Osteoblast (primary cell): ENCODE measurements around the gene TP53INP2. TPM values are rescaled to one million over a fixed set of nuclear protein-coding genes. Genes with fewer than 3 reads are reported as not detected.

ENCODE experiments used
- DNase-seq: peaks from one replicate; pipeline ENCODE4 v3.0.0; 2011; ENCODE audit warnings: low spot score, mixed read lengths; ENCODE audit not compliant: insufficient read length; ENCODE audit errors: missing footprints
- H2AFZ ChIP-seq: 2 replicates; pipeline ENCODE4 v1.6.0; 2011; ENCODE audit warnings: mild to moderate bottlenecking, low read length
- H3K27ac ChIP-seq: 2 replicates; pipeline ENCODE4 v1.5.1; 2011; ENCODE audit warnings: mild to moderate bottlenecking, low read depth, low read length, moderate library complexity
- H3K27me3 ChIP-seq: 2 replicates; pipeline ENCODE4 v1.6.0; 2012; ENCODE audit warnings: mild to moderate bottlenecking, control low read depth, inconsistent platforms, low read length, moderate library complexity; ENCODE audit not compliant: insufficient read depth
- H3K36me3 ChIP-seq: 2 replicates; pipeline ENCODE4 v1.5.1; 2011; ENCODE audit warnings: mild to moderate bottlenecking, low read length, control low read depth, moderate library complexity; ENCODE audit not compliant: insufficient read depth
- H3K4me1 ChIP-seq: 2 replicates; pipeline ENCODE4 v1.5.1; 2011; ENCODE audit warnings: mild to moderate bottlenecking, low read length, control low read depth, moderate library complexity; ENCODE audit not compliant: insufficient read depth
- H3K4me2 ChIP-seq: 2 replicates; pipeline ENCODE4 v1.6.0; 2011; ENCODE audit warnings: mild to moderate bottlenecking, low read length; ENCODE audit not compliant: insufficient read depth
- H3K4me3 ChIP-seq: fragments of 200-600 bp; sonication (generic); 3 replicates; pipeline ENCODE4 v1.5.1; 2012; ENCODE audit warnings: mild to moderate bottlenecking, low read length, inconsistent platforms; ENCODE audit not compliant: insufficient read depth
- H3K79me2 ChIP-seq: 2 replicates; pipeline ENCODE4 v1.6.0; 2012; ENCODE audit warnings: mild to moderate bottlenecking, low read length, control low read depth, inconsistent platforms; ENCODE audit not compliant: insufficient read depth
- H3K9me3 ChIP-seq: 2 replicates; pipeline ENCODE4 v1.5.1; 2011; ENCODE audit warnings: low read depth, low read length, control low read depth
- H4K20me1 ChIP-seq: 2 replicates; pipeline ENCODE4 v1.6.0; 2012; ENCODE audit warnings: mild to moderate bottlenecking, low read length, control low read depth; ENCODE audit not compliant: insufficient read depth
- total RNA-seq: library from RNA; depleted of rRNA; stranded (reverse); fragments of >200 nt; gene quantifications from 2 replicates; pipeline ENCODE4 v1.2.3, GENCODE V29; 2012
- TF ChIP-seq, protein P1 (sequence below): IDR thresholded peaks from 2 replicates; pipeline ENCODE4 v1.5.1; 2011; ENCODE audit warnings: mild to moderate bottlenecking, low read depth, low read length, moderate library complexity; ENCODE audit errors: extremely low read depth

The TP53INP2 gene
- total RNA-seq, 1 donor: 8.0 TPM

- Histone ChIP-seq H3K4me2 (peak overlapping the region; percentile 82), H4K20me1 (peaks cover 14% of the 10 kb centered on the region), H2AFZ (peak overlapping the region; percentile 80), H3K4me1 (peaks cover 37% of the 10 kb centered on the region), H3K9me3 (no peaks in the 10 kb centered on the region), H3K79me2 (peaks cover 4% of the 10 kb centered on the region), H3K27me3 (no peaks in the 10 kb centered on the region), H3K36me3 (peaks cover 11% of the 10 kb centered on the region), H3K4me3 (peak overlapping the region; percentile 80), H3K27ac (peak overlapping the region; percentile 70)
- TF ChIP-seq, protein P1, sequence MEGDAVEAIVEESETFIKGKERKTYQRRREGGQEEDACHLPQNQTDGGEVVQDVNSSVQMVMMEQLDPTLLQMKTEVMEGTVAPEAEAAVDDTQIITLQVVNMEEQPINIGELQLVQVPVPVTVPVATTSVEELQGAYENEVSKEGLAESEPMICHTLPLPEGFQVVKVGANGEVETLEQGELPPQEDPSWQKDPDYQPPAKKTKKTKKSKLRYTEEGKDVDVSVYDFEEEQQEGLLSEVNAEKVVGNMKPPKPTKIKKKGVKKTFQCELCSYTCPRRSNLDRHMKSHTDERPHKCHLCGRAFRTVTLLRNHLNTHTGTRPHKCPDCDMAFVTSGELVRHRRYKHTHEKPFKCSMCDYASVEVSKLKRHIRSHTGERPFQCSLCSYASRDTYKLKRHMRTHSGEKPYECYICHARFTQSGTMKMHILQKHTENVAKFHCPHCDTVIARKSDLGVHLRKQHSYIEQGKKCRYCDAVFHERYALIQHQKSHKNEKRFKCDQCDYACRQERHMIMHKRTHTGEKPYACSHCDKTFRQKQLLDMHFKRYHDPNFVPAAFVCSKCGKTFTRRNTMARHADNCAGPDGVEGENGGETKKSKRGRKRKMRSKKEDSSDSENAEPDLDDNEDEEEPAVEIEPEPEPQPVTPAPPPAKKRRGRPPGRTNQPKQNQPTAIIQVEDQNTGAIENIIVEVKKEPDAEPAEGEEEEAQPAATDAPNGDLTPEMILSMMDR: no peak
- peak; percentile 97 for DNase-seq
Observed at GRCh38 chr20:34709044-34709830, 5.1 kb downstream of the TP53INP2 start.

DNA sequence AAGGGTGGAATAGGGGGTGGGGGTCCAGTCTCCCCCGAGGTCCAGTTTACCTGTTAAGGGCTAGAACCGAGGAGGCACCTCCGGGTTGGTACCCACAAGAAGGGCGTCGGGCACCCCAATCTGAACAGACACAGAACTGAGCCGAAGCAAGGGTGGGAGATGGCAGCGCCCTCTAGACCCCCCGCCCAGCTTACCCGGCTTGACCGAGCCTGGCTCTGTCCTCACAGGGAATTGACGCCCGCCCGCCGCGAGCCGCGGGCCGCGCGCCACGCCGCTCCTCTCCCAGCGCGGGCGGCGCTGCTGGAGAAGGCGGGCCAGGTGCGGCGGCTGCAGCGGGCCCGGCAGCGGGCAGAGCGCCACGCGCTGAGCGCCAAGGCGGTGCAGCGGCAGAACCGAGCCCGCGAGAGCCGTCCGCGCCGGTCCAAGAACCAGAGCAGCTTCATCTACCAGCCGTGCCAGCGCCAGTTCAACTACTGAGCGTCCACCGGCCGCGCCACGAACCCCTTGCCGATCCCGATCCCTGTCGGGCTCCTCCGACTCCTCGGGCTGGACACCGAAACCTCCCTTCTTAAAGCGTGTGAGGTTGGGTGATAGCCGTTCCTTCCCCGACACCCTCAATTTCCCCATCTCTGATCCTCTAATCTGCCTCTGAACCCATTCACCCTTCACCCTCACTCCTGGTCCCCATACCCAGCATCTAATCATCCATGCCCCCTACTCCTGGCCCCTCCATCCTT lies 5.9 kb downstream of the TP53INP2 start:
- H3K27me3 ChIP-seq: no peaks in the 10 kb centered on the region
- peaks cover under 1% of the 10 kb centered on the region for H3K79me2 ChIP-seq
- peak overlapping the region; percentile 70 for H3K27ac ChIP-seq
- H2AFZ ChIP-seq: peak overlapping the region; percentile 52
- H3K36me3 ChIP-seq: peaks cover 14% of the 10 kb centered on the region
- TF ChIP-seq, protein P1: peak; percentile 13
- no peaks in the 10 kb centered on the region for H3K9me3 ChIP-seq
- H3K4me1 ChIP-seq: peaks cover 35% of the 10 kb centered on the region
- H3K4me3 ChIP-seq: peak overlapping the region; percentile 80
- peaks cover 14% of the 10 kb centered on the region for H4K20me1 ChIP-seq
- peak overlapping the region; percentile 82 for H3K4me2 ChIP-seq
- peak; percentile 91 for DNase-seq

- Histone ChIP-seq H3K27ac (no peak overlapping the region), H4K20me1 (peaks cover 14% of the 10 kb centered on the region), H3K27me3 (no peaks in the 10 kb centered on the region), H3K4me1 (peaks cover 33% of the 10 kb centered on the region), H3K36me3 (peaks cover 19% of the 10 kb centered on the region), H3K9me3 (no peaks in the 10 kb centered on the region), H3K79me2 (no peaks in the 10 kb centered on the region), H3K4me3 (peak overlapping the region; percentile 80), H2AFZ (no peak overlapping the region), H3K4me2 (peak overlapping the region; percentile 82)
- TF ChIP-seq, protein P1: no peak
- no peak for DNase-seq
Observed at GRCh38 chr20:34710568-34710839, 6.4 kb downstream of the TP53INP2 start.
